ENCODE data around the gene RAD21L1.

RAD21L1 gene

GRCh38 chr20:1225263-1225782 lies 521 bp upstream of the RAD21L1 start:
- no peak for TF ChIP-seq CTCF (IDR thresholded peaks at IDR 0.05)
- Histone ChIP-seq H3K4me3 (peak overlapping the region; percentile 76), H3K27ac (peak overlapping the region in 1 of 2 donors; percentile 37)
- DNase-seq (ENCODE audit: low spot score), result no peak

GRCh38 chr20:1229541-1229940 lies 3.7 kb downstream of the RAD21L1 start:
- no peak overlapping the region for H3K4me3 ChIP-seq
- no peak for DNase-seq (ENCODE audit: low spot score)
- no peak overlapping the region for H3K27ac ChIP-seq
- TF ChIP-seq CTCF (IDR thresholded peaks at IDR 0.05), result no peak

- no peak overlapping the region for H3K4me3 ChIP-seq
- TF ChIP-seq CTCF (IDR thresholded peaks at IDR 0.05), result no peak
- DNase-seq (ENCODE audit: low spot score), result no peak
- no peak overlapping the region for H3K27ac ChIP-seq
Measured at GRCh38 chr20:1232286-1233111, 6.7 kb downstream of the RAD21L1 start.

GRCh38 chr20:1240549-1240948 lies 14.7 kb downstream of the RAD21L1 start:
- no peak for DNase-seq (ENCODE audit: low spot score)
- H3K27ac ChIP-seq, result no peak overlapping the region
- no peak for TF ChIP-seq CTCF (IDR thresholded peaks at IDR 0.05)
- no peak overlapping the region for H3K4me3 ChIP-seq

GRCh38 chr20:1241456-1241855 lies 15.6 kb downstream of the RAD21L1 start:
- TF ChIP-seq CTCF (IDR thresholded peaks at IDR 0.05), result no peak
- Histone ChIP-seq H3K27ac (no peak overlapping the region), H3K4me3 (no peak overlapping the region)
- no peak for DNase-seq (ENCODE audit: low spot score)

GRCh38 chr20:1242099-1242498 lies 16.3 kb downstream of the RAD21L1 start:
- DNase-seq (ENCODE audit: low spot score), result no peak
- no peak for TF ChIP-seq CTCF (IDR thresholded peaks at IDR 0.05)
- Histone ChIP-seq H3K4me3 (no peak overlapping the region), H3K27ac (no peak overlapping the region)

- no peak for TF ChIP-seq CTCF (IDR thresholded peaks at IDR 0.05)
- no peak for DNase-seq (ENCODE audit: low spot score)
- H3K27ac ChIP-seq, result no peak overlapping the region
Measured at GRCh38 chr20:1242530-1242929, 16.7 kb downstream of the RAD21L1 start.

More at GRCh38 chr20:1242530-1242929, 16.7 kb downstream of the RAD21L1 start:
- H3K4me3 ChIP-seq, result no peak overlapping the region

Data from coronary artery (tissue), 2 donors.